OCI-LY3 (cell line): ENCODE measurements around the gene ZNF735.

Experiments
- H2AFZ ChIP-seq: fragments of 200-600, 300-600 bp; shearing (Covaris generic); 2 replicates; pipeline ENCODE4 v1.6.0; 2014; ENCODE audit warnings: antibody characterized with exemption, low read depth, low read length
- H3K27ac ChIP-seq: fragments of 200-600, 300-600 bp; sonication (generic); 2 replicates; pipeline ENCODE4 v1.5.1; 2014; ENCODE audit warnings: mild to moderate bottlenecking, low read length, moderate library complexity, mixed read lengths
- H3K27me3 ChIP-seq: fragments of 200-600, 300-600 bp; sonication (generic); 2 replicates; pipeline ENCODE4 v1.6.1; 2014; ENCODE audit warnings: low read depth, low read length, mixed read lengths
- H3K36me3 ChIP-seq: fragments of 200-600, 300-600 bp; sonication (generic); replicated peaks from 2 replicates; pipeline ENCODE3; 2014; ENCODE audit warnings: low read depth, low read length, mixed read lengths
- H3K4me1 ChIP-seq: fragments of 300-600, 200-600 bp; sonication (generic); 2 replicates; pipeline ENCODE4 v1.6.1; 2014; ENCODE audit warnings: low read length, mixed read lengths
- H3K4me2 ChIP-seq: fragments of 200-600, 300-600 bp; sonication (generic); 2 replicates; pipeline ENCODE4 v1.6.1; 2014; ENCODE audit warnings: low read length, mixed read lengths
- H3K4me3 ChIP-seq: fragments of 300-600, 200-600 bp; sonication (generic); 2 replicates; pipeline ENCODE4 v1.5.1; 2014; ENCODE audit warnings: antibody characterized with exemption, mild to moderate bottlenecking, low read length, moderate library complexity
- H3K79me2 ChIP-seq: fragments of 300-600, 200-600 bp; shearing (Covaris generic); 2 replicates; pipeline ENCODE4 v1.6.1; 2014; ENCODE audit warnings: mild to moderate bottlenecking, low read length, mixed read lengths
- H3K9ac ChIP-seq: fragments of 300-600, 200-600 bp; shearing (Covaris generic); 2 replicates; pipeline ENCODE4 v1.6.0; 2014; ENCODE audit warnings: mild to moderate bottlenecking, low read length, moderate library complexity
- H3K9me3 ChIP-seq: fragments of 200-600, 300-600 bp; shearing (Covaris generic); 2 replicates; pipeline ENCODE4 v1.6.1; 2014; ENCODE audit warnings: low read length, mixed read lengths; ENCODE audit not compliant: insufficient read depth
- H4K20me1 ChIP-seq: fragments of 200-600, 300-600 bp; sonication (generic); 2 replicates; pipeline ENCODE4 v1.6.1; 2016; ENCODE audit warnings: low read length, mixed read lengths; ENCODE audit not compliant: insufficient read depth
- CTCF ChIP-seq: fragments of 200-600, 300-600 bp; sonication (generic); IDR thresholded peaks from 2 replicates; pipeline ENCODE4 v1.5.1; 2014; ENCODE audit warnings: antibody characterized with exemption, low read length, low read depth
- EZH2phosphoT487 ChIP-seq: fragments of 200-600 bp; shearing (Covaris generic); IDR thresholded peaks from 2 replicates; pipeline ENCODE4 v1.6.1; 2018; ENCODE audit warnings: antibody characterized with exemption, mixed run types, low read depth

Gene ZNF735

GRCh38 chr7:64181586-64181985 lies 25.4 kb upstream of the ZNF735 start:
- Histone ChIP-seq H2AFZ (no peak overlapping the region), H3K27me3 (no peaks in the 10 kb centered on the region), H3K4me3 (no peak overlapping the region), H3K4me1 (no peaks in the 10 kb centered on the region), H3K27ac (no peak overlapping the region), H4K20me1 (no peaks in the 10 kb centered on the region), H3K9ac (no peak overlapping the region), H3K79me2 (no peaks in the 10 kb centered on the region), H3K4me2 (no peak overlapping the region), H3K36me3 (no peaks in the 10 kb centered on the region), H3K9me3 (no peaks in the 10 kb centered on the region)
- TF ChIP-seq CTCF (no peak), EZH2phosphoT487 (no peak)

- no peak overlapping the region for H3K9ac ChIP-seq
- H3K79me2 ChIP-seq = no peaks in the 10 kb centered on the region
- H3K4me1 ChIP-seq = no peaks in the 10 kb centered on the region
- no peak overlapping the region for H3K4me3 ChIP-seq
- no peak overlapping the region for H3K27ac ChIP-seq
- no peak overlapping the region for H2AFZ ChIP-seq
- TF ChIP-seq CTCF (no peak), EZH2phosphoT487 (no peak)
- H3K27me3 ChIP-seq = no peaks in the 10 kb centered on the region
- no peaks in the 10 kb centered on the region for H3K9me3 ChIP-seq
- H3K4me2 ChIP-seq = no peak overlapping the region
- no peaks in the 10 kb centered on the region for H4K20me1 ChIP-seq
- H3K36me3 ChIP-seq = no peaks in the 10 kb centered on the region
These were observed 24.8 kb upstream of the ZNF735 start for GRCh38 chr7:64182036-64182790.

GRCh38 chr7:64183126-64183742 lies 23.8 kb upstream of the ZNF735 start:
- no peaks in the 10 kb centered on the region for H3K36me3 ChIP-seq
- no peaks in the 10 kb centered on the region for H3K9me3 ChIP-seq
- no peak overlapping the region for H3K9ac ChIP-seq
- peak; percentile 40 for TF ChIP-seq CTCF
- no peak for TF ChIP-seq EZH2phosphoT487
- H4K20me1 ChIP-seq = no peaks in the 10 kb centered on the region
- H3K79me2 ChIP-seq = no peaks in the 10 kb centered on the region
- H3K27me3 ChIP-seq = no peaks in the 10 kb centered on the region
- H3K4me2 ChIP-seq = no peak overlapping the region
- H3K27ac ChIP-seq = no peak overlapping the region
- no peaks in the 10 kb centered on the region for H3K4me1 ChIP-seq
- no peak overlapping the region for H3K4me3 ChIP-seq
- no peak overlapping the region for H2AFZ ChIP-seq

GRCh38 chr7:64183827-64184372 lies 23.1 kb upstream of the ZNF735 start:
- Histone ChIP-seq H3K4me2 (no peak overlapping the region), H3K79me2 (no peaks in the 10 kb centered on the region), H3K9me3 (no peaks in the 10 kb centered on the region), H3K9ac (no peak overlapping the region), H4K20me1 (no peaks in the 10 kb centered on the region), H3K36me3 (no peaks in the 10 kb centered on the region), H3K4me1 (no peaks in the 10 kb centered on the region), H3K4me3 (no peak overlapping the region), H3K27ac (no peak overlapping the region), H3K27me3 (no peaks in the 10 kb centered on the region), H2AFZ (no peak overlapping the region)
- TF ChIP-seq EZH2phosphoT487 (no peak), CTCF (no peak)
